GM10248 (cell line): ENCODE data around the gene TEAD1.

Source experiments
- CTCF ChIA-PET: fragments of 300-600 bp; sonication (Branson Sonifier 250); formaldehyde crosslinking; extraction: SDS; loops from one replicate; lab custom pipeline; 2021; ENCODE audit warnings: antibody characterized with exemption; lab: Yijun Ruan, JAX
- POLR2A ChIA-PET: fragments of 350-650 bp; sonication (Branson Sonifier 250); formaldehyde crosslinking; extraction: SDS; loops from one replicate; lab custom pipeline; 2020; ENCODE audit warnings: antibody characterized with exemption; lab: Yijun Ruan, JAX
- DNase-seq: peaks from one replicate; pipeline ENCODE4 v3.0.0; 2012; ENCODE audit errors: extremely low spot score
- CTCF ChIP-seq: IDR thresholded peaks from 2 replicates; pipeline ENCODE4 v1.5.1; 2012; ENCODE audit warnings: mild to moderate bottlenecking, low read depth; ENCODE audit errors: extremely low read depth, missing control alignments, control extremely low read depth

TEAD1 gene

GRCh38 chr11:12657981-12658380 is 16.2 kb upstream of the TEAD1 start:
- ChIA-PET POLR2A (no interaction called here), CTCF (interaction anchor here (1.0 kb wide), 1 partner anchor 22 kb away, joined by 3 read pairs; no protein-coding TSS in a partner anchor)
- TF ChIP-seq CTCF: no peak
- DNase-seq: no peak

- CTCF ChIA-PET: no interaction called here
- TF ChIP-seq CTCF: no peak
- DNase-seq: no peak
- POLR2A ChIA-PET: no interaction called here
Measured at GRCh38 chr11:12662101-12662689, 12.0 kb upstream of the TEAD1 start.

- CTCF ChIA-PET: interaction anchor here (1.2 to 1.6 kb wide), 2 partner anchors 49 to 224 kb away, joined by 3 read pairs; no protein-coding TSS in a partner anchor
- no peak for TF ChIP-seq CTCF
- DNase-seq: no peak
- POLR2A ChIA-PET: no interaction called here
Measured at GRCh38 chr11:12664385-12664784, 9.8 kb upstream of the TEAD1 start.

- no peak for DNase-seq
- TF ChIP-seq CTCF: no peak
- ChIA-PET CTCF (interaction anchor here (0.7 kb wide), 1 partner anchor 67 kb away, joined by 3 read pairs; no protein-coding TSS in a partner anchor), POLR2A (no interaction called here)
Measured at GRCh38 chr11:12666915-12667314, 7.3 kb upstream of the TEAD1 start.

GRCh38 chr11:12667646-12668045 is 6.6 kb upstream of the TEAD1 start:
- no peak for TF ChIP-seq CTCF
- DNase-seq: no peak
- POLR2A ChIA-PET: no interaction called here
- CTCF ChIA-PET: no interaction called here

GRCh38 chr11:12668166-12668565 is 6.1 kb upstream of the TEAD1 start:
- POLR2A ChIA-PET: no interaction called here
- no peak for DNase-seq
- CTCF ChIA-PET: no interaction called here

More at GRCh38 chr11:12668166-12668565, 6.1 kb upstream of the TEAD1 start:
- no peak for TF ChIP-seq CTCF
